Upper lobe of left lung (tissue), 6 donors: ENCODE measurements around the gene FALEC. TPM values are rescaled to one million over a fixed set of nuclear protein-coding genes. Genes with fewer than 3 reads are reported as not detected.

Experiments
- ATAC-seq, 2 donors: fragments of 200-7000 bp; cut with Tn5 transposase; one replicate each; pipeline ENCODE4 v1.9.1; 2022; ENCODE audit warnings: mild to moderate bottlenecking in 2 of 2, moderate library complexity in 2 of 2; ENCODE audit not compliant: low FRiP score in 2 of 2
- DNase-seq, 2 donors: peaks; one replicate each; pipeline ENCODE4 v3.0.0-alpha.2; 2019 to 2020
- H3K27ac ChIP-seq, 4 donors: fragments of 200-600 bp; sonication (generic); one replicate each; pipeline ENCODE4 v1.5.1; 2016 to 2019
- H3K27me3 ChIP-seq, 4 donors: fragments of 200-600 bp; sonication (generic); one replicate each; pipeline ENCODE4 v1.5.1; 2017 to 2019
- H3K36me3 ChIP-seq, 4 donors: fragments of 200-600 bp; sonication (generic); one replicate each; pipeline ENCODE4 v1.5.1; 2016 to 2019
- H3K4me1 ChIP-seq, 4 donors: fragments of 200-600 bp; sonication (generic); one replicate each; pipeline ENCODE4 v1.5.1; 2018 to 2019
- H3K4me3 ChIP-seq, 4 donors: fragments of 200-600 bp; sonication (generic); one replicate each; pipeline ENCODE4 v1.5.1; 2017 to 2019; ENCODE audit warnings: mild to moderate bottlenecking in 2 of 4, moderate library complexity in 1 of 4
- H3K9me3 ChIP-seq, 4 donors: fragments of 200-600 bp; sonication (generic); one replicate each; pipeline ENCODE4 v1.5.1; 2018 to 2019
- EP300 ChIP-seq, 4 donors: sonication (generic); formaldehyde crosslinking; IDR thresholded peaks; one replicate each; pipeline ENCODE4 v1.5.1; 2017; ENCODE audit warnings: antibody characterized with exemption in 4 of 4, control low read depth in 2 of 4
- POLR2A ChIP-seq, 4 donors: fragments of 450-650 bp; IDR thresholded peaks; one replicate each; pipeline ENCODE4 v1.5.1; 2016 to 2017; ENCODE audit warnings: antibody characterized with exemption in 4 of 4, mild to moderate bottlenecking in 2 of 4
- POLR2AphosphoS5 ChIP-seq, 2 donors: sonication (generic); formaldehyde crosslinking; IDR thresholded peaks; one replicate each; pipeline ENCODE4 v1.5.1; 2017; ENCODE audit warnings: antibody characterized with exemption in 2 of 2
- WGBS, 2 donors: methylation state at CpG; one replicate each; pipeline ENCODE4 v1.1.5; 2017 to 2018; 5-methylcytosine and 5-hydroxymethylcytosine counted together
- total RNA-seq, 6 donors: library from RNA; depleted of rRNA in 4 of 6; stranded (reverse); fragments of >200 nt in 4 of 6; gene quantifications; one replicate each; pipeline versions ENCODE4 v1.1.0 to v1.2.1, GENCODE V29; 2016 to 2021
- TF ChIP-seq, protein P1 (sequence below), 6 experiments: fragments of 450-650 bp in 4 of 6; fragments of 200-600 bp in 2 of 6; sonication (generic) in 2 of 6; IDR thresholded peaks; one replicate each; pipeline ENCODE4 v1.5.1; 2016 to 2019; ENCODE audit warnings: antibody characterized with exemption in 6 of 6
- donor health status: DM: no; HTN: no; CAD: no; lungs with moderate emphysema.
- donor health status: DM: no; HTN: yes; CAD: no; lungs with severe emphysema.

FALEC gene
- total RNA-seq, 6 donors from 2014 or later: 4.2 TPM; not detected in 5

GRCh38 chr1:150511985-150512660 lies 3.4 kb upstream of the FALEC start:
- no peak overlapping the region for H3K4me3 ChIP-seq
- no peak for DNase-seq
- H3K4me1 ChIP-seq: peaks cover 28 to 44% (median 31%) of the 10 kb centered on the region in 4 donors
- ATAC-seq: no peak
- WGBS, 2 donors: 89 to 98% methylated on average over 17 of the region's 17 CpGs
- TF ChIP-seq EP300 (IDR thresholded peaks at IDR 0.05): no peak
- TF ChIP-seq, protein P1, sequence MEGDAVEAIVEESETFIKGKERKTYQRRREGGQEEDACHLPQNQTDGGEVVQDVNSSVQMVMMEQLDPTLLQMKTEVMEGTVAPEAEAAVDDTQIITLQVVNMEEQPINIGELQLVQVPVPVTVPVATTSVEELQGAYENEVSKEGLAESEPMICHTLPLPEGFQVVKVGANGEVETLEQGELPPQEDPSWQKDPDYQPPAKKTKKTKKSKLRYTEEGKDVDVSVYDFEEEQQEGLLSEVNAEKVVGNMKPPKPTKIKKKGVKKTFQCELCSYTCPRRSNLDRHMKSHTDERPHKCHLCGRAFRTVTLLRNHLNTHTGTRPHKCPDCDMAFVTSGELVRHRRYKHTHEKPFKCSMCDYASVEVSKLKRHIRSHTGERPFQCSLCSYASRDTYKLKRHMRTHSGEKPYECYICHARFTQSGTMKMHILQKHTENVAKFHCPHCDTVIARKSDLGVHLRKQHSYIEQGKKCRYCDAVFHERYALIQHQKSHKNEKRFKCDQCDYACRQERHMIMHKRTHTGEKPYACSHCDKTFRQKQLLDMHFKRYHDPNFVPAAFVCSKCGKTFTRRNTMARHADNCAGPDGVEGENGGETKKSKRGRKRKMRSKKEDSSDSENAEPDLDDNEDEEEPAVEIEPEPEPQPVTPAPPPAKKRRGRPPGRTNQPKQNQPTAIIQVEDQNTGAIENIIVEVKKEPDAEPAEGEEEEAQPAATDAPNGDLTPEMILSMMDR (IDR thresholded peaks at IDR 0.05): no peak
- TF ChIP-seq POLR2A (IDR thresholded peaks at IDR 0.05): no peak
- TF ChIP-seq POLR2AphosphoS5 (IDR thresholded peaks at IDR 0.05): no peak
- H3K27me3 ChIP-seq: no peaks in the 10 kb centered on the region
- peaks cover 0 to 5% (median under 1%) of the 10 kb centered on the region in 4 donors for H3K36me3 ChIP-seq
- no peaks in the 10 kb centered on the region for H3K9me3 ChIP-seq
- no peak overlapping the region for H3K27ac ChIP-seq

DNA sequence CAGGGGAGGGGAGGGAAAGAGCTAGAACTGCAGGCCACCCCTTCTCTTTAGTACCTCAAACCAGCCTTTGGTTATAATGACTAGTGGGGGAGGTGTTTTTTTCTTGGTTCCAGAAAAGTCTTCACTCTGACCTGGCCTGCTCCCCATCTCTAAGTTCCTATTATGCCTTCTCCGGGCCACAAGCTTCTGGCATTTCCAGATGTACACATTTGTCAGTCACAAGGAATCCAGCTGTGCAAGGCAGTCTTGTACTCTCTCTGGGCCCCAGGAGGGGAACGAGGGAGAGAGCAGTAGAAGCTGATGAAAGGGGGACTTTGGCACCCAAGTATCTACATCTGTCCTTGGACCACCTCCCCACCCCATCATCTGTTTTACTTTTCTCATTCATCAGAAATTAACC lies 2.7 kb upstream of the FALEC start:
- 78 to 79% methylated on average over 2 of the region's 2 CpGs for WGBS, 2 donors
- TF ChIP-seq POLR2AphosphoS5 (IDR thresholded peaks at IDR 0.05): no peak
- TF ChIP-seq POLR2A (IDR thresholded peaks at IDR 0.05): no peak
- TF ChIP-seq EP300 (IDR thresholded peaks at IDR 0.05): no peak
- TF ChIP-seq, protein P1 (IDR thresholded peaks at IDR 0.05): no peak
- no peaks in the 10 kb centered on the region for H3K27me3 ChIP-seq
- H3K36me3 ChIP-seq: peaks cover 0 to 5% (median 0%) of the 10 kb centered on the region in 4 donors
- H3K4me1 ChIP-seq: peaks cover 23 to 40% (median 26%) of the 10 kb centered on the region in 4 donors
- H3K27ac ChIP-seq: no peak overlapping the region
- no peak overlapping the region for H3K4me3 ChIP-seq
- DNase-seq (no peak), ATAC-seq (no peak)
- no peaks in the 10 kb centered on the region for H3K9me3 ChIP-seq

DNA sequence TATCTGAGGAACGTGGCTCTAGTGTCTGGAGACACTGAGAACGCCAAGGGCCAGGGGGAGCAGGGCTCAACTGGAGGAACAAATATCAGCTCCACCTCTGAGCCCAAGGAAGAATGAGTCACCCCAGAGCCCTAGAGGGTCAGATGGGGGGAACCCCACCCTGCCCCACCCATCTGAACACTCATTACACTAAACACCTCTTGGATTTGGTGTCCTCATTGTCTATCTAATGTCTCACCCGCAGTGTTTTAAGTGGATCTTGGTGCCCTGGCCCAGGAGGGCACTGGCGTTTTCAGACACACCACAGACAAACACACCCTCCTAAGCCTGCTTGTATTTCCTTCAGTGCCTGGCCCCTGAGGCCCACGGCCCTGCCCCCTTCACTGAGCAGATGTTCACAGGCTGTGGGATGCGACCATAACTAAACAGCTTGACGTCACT lies 2.2 kb upstream of the FALEC start:
- ATAC-seq: no peak
- 76 to 95% methylated on average over 7 of the region's 7 CpGs for WGBS, 2 donors
- TF ChIP-seq POLR2AphosphoS5 (IDR thresholded peaks at IDR 0.05): no peak
- no peak for TF ChIP-seq EP300 (IDR thresholded peaks at IDR 0.05)
- TF ChIP-seq, protein P1 (IDR thresholded peaks at IDR 0.05): no peak
- no peak for TF ChIP-seq POLR2A (IDR thresholded peaks at IDR 0.05)

GRCh38 chr1:150514260-150514659 lies 1.3 kb upstream of the FALEC start:
- Histone ChIP-seq H3K27ac (no peak overlapping the region), H3K4me1 (peaks cover 9 to 27% (median 14%) of the 10 kb centered on the region in 4 donors), H3K4me3 (no peak overlapping the region), H3K36me3 (peaks cover 0 to 5% (median 0%) of the 10 kb centered on the region in 4 donors), H3K27me3 (no peaks in the 10 kb centered on the region), H3K9me3 (no peaks in the 10 kb centered on the region)
- no peak for TF ChIP-seq POLR2A (IDR thresholded peaks at IDR 0.05)
- no peak for TF ChIP-seq EP300 (IDR thresholded peaks at IDR 0.05)
- TF ChIP-seq POLR2AphosphoS5 (IDR thresholded peaks at IDR 0.05): no peak
- TF ChIP-seq, protein P1 (IDR thresholded peaks at IDR 0.05): no peak
- ATAC-seq: no peak
- DNase-seq: no peak
- WGBS, 2 donors: 94 to 95% methylated on average over 9 of the region's 9 CpGs

More for the DNA sequence above, 2.2 kb upstream of the FALEC start:
- peaks cover 0 to 5% (median 0%) of the 10 kb centered on the region in 4 donors for H3K36me3 ChIP-seq
- H3K27me3 ChIP-seq: no peaks in the 10 kb centered on the region
- H3K9me3 ChIP-seq: no peaks in the 10 kb centered on the region
- H3K4me1 ChIP-seq: peaks cover 17 to 35% (median 21%) of the 10 kb centered on the region in 4 donors
- no peak overlapping the region for H3K4me3 ChIP-seq
- no peak for DNase-seq
- H3K27ac ChIP-seq: no peak overlapping the region
